Ascending aorta (tissue), 2 donors: ENCODE results near the gene TPCN2. TPM values are rescaled to one million over a fixed set of nuclear protein-coding genes. Genes with fewer than 3 reads are reported as not detected.
A peak's percentile ranks its signal among the peaks of the same experiment; 100 is the strongest.

Experiments
- DNase-seq, 2 donors: peaks; one replicate each; pipeline ENCODE4 v3.0.0-alpha.2; 2019; ENCODE audit warnings: low spot score in 2 of 2
- H3K27ac ChIP-seq, 2 donors: fragments of 200-600 bp; sonication (generic); one replicate each; pipeline ENCODE4 v1.5.1; 2016 to 2017; ENCODE audit warnings: mild to moderate bottlenecking in 1 of 2
- H3K27me3 ChIP-seq: fragments of 200-600 bp; sonication (generic); one replicate; pipeline ENCODE4 v1.5.1; 2017
- H3K36me3 ChIP-seq, 2 donors: fragments of 200-600 bp; sonication (generic); one replicate each; pipeline ENCODE4 v1.5.1; 2016
- H3K4me1 ChIP-seq, 2 donors: fragments of 200-600 bp; sonication (generic); one replicate each; pipeline ENCODE4 v1.5.1; 2016 to 2017; ENCODE audit warnings: mild to moderate bottlenecking in 1 of 2
- H3K4me3 ChIP-seq, 2 donors: fragments of 200-600 bp; sonication (generic); one replicate each; pipeline ENCODE4 v1.5.1; 2016 to 2017; ENCODE audit warnings: mild to moderate bottlenecking in 1 of 2
- H3K9me3 ChIP-seq, 2 donors: fragments of 200-600 bp; sonication (generic); one replicate each; pipeline ENCODE4 v1.5.1; 2016
- CTCF ChIP-seq, 3 experiments: fragments of 200-600 bp in 2 of 3; fragments of 450-650 bp in 1 of 3; sonication (generic) in 2 of 3; IDR thresholded peaks; one replicate each; pipeline ENCODE4 v1.5.1; 2016 to 2019; ENCODE audit warnings: antibody characterized with exemption in 3 of 3, mild to moderate bottlenecking in 1 of 3, moderate library complexity in 1 of 3
- intact Hi-C: fragments of 100-400 bp; cut with DNase I; formaldehyde crosslinking; loops from one replicate; pipeline ENCODE4 v1.15.1; 2023
- total RNA-seq: library from RNA; depleted of rRNA; stranded (reverse); fragments of >200 nt; gene quantifications from one replicate; pipeline ENCODE4 v1.1.0, GENCODE V29; 2016

TPCN2 gene
- total RNA-seq, 1 donor from 2014 or later: 24.9 TPM

DNA sequence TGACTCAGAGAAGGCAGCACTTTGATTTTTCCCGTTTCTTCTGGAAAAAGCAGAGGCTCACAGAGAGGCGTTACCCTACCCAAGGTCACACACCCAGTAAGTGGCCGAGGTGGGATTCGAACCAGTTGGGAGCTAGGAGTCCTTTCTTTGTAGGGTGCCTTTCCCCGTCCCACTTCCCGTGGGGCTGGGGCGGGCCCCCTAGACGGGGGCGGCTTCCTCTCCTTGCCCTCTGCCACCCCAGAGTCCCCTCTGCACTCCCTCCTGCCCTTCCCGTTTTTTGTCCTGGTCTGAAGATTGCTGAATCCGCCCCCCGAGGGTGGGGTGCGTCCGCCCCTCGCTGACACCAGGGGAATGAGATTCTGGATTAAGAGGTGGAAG lies 747 bp downstream of the TPCN2 start:
- peak overlapping the region; percentile 69 to 97 for H3K4me3 ChIP-seq
- peaks cover 6 to 23% of the 10 kb centered on the region in 2 donors for H3K4me1 ChIP-seq
- TF ChIP-seq CTCF (IDR thresholded peaks at IDR 0.05): no peak
- peaks cover 0 to 8% of the 10 kb centered on the region in 2 donors for H3K36me3 ChIP-seq
- no peaks in the 10 kb centered on the region for H3K27me3 ChIP-seq
- peak overlapping the region; percentile 74 to 93 for H3K27ac ChIP-seq
- H3K9me3 ChIP-seq: no peaks in the 10 kb centered on the region
- DNase-seq: no peak
- intact Hi-C loops: loop anchor here (2.0 to 5.0 kb wide), 3 partner anchors 49 to 147 kb away; partner anchors contain the start of genes IGHMBP2 and MRPL21

DNA sequence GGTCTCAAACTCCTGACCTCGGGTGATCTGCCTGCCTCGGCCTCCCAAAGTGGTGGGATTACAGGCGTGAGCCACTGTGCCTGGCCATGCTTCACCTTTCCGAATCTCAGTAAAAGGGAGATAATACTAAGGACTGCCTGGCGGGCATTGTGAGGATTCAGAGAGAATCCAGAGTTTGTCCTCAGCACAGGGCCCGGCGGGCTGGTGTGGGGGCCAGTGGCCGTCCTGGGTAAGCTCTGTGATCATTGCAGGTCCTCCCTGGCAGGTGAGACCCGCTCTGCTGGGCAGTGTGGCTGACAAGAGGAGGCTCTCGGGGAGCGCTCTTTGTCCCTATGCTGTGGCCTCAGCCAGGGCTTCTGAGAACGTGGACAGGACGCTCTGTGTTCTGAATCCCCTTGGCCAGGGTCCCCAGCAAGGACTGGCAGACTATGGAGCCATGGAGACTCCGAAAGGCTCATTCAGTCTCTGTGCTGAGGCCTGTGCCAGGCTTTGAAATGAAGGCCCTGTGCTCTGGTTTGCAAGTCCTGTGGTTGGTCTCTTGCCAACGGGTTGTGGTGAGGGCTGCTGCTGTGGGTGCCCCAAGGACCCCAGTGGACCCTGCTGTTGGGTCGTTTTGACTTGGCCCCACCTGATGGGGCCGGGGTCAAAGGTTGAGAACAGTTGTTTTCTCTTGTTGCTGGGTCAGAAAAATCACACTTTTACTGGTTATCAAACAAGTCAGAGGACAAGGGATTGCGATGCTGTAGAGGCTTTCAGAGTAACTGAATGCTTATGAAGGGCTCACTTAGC lies 2.1 kb downstream of the TPCN2 start:
- H3K9me3 ChIP-seq: no peaks in the 10 kb centered on the region
- DNase-seq: no peak
- no peaks in the 10 kb centered on the region for H3K27me3 ChIP-seq
- peak overlapping the region in 1 of 2 donors; percentile 9 for H3K4me3 ChIP-seq
- intact Hi-C loops: no loop called here
- no peak for TF ChIP-seq CTCF (IDR thresholded peaks at IDR 0.05)
- H3K4me1 ChIP-seq: peaks cover 6 to 25% of the 10 kb centered on the region in 2 donors
- peaks cover 9 to 21% of the 10 kb centered on the region in 2 donors for H3K36me3 ChIP-seq
- H3K27ac ChIP-seq: peak overlapping the region; percentile 74 to 93

- H3K27ac ChIP-seq: peak overlapping the region; percentile 74 to 93
- peak overlapping the region in 1 of 2 donors; percentile 9 for H3K4me3 ChIP-seq
Measured at GRCh38 chr11:69051381-69052342, 2.9 kb downstream of the TPCN2 start.

DNA sequence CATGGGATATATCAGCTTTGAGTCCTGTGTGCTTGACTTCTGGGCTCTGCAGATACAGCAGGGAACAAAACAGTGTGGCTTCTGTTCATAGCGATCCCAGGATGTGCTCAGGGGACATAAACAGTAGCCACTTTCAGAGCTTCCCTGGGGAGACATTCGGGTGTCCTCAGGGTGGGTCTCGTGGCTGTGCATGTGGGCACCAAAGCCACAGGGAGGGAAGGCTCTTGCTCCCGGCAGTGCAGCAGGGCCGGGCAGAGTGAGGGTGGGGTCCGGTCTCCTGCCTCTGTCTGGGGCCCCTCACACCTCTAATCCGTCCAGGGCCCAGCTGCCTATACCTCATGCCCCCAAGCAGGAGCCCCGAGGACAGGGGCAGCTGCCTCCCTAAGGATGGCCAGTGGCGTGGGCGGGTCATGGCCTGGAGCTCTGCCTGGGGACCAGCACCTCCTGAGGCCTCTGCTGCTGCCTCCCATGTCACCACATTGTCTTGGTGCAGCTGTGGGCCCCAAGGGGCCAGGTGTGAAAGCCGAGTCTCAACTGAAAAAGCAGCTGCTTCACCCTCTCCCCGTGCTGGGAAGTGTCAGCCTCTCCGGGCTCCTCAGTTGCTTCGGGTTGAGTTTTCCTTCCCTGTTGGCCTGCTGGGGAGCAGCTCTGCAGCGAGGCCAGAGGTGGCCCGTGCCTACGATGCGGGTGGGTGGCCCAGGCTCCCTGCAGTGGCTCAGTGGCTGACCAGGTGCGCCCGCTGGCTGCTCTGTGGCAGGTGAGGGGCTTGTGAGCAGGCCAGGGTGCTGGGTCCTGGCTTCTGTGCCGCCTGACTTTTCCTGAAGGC lies 3.8 kb downstream of the TPCN2 start:
- Histone ChIP-seq H3K4me1 (peaks cover 6 to 26% of the 10 kb centered on the region in 2 donors), H3K27ac (peak overlapping the region in 1 of 2 donors; percentile 16)

More at GRCh38 chr11:69051381-69052342, 2.9 kb downstream of the TPCN2 start:
- H3K4me1 ChIP-seq: peaks cover 6 to 26% of the 10 kb centered on the region in 2 donors
- H3K27me3 ChIP-seq: no peaks in the 10 kb centered on the region
- H3K9me3 ChIP-seq: no peaks in the 10 kb centered on the region
- intact Hi-C loops: no loop called here
- no peak for DNase-seq
- peaks cover 13 to 25% of the 10 kb centered on the region in 2 donors for H3K36me3 ChIP-seq
- no peak for TF ChIP-seq CTCF (IDR thresholded peaks at IDR 0.05)

More for the DNA sequence above, 3.8 kb downstream of the TPCN2 start:
- no peak for DNase-seq
- Histone ChIP-seq H3K9me3 (no peaks in the 10 kb centered on the region), H3K4me3 (no peak overlapping the region), H3K36me3 (peaks cover 17 to 26% of the 10 kb centered on the region in 2 donors), H3K27me3 (no peaks in the 10 kb centered on the region)
- intact Hi-C loops: no loop called here
- TF ChIP-seq CTCF (IDR thresholded peaks at IDR 0.05): no peak
